Large intestine (tissue), 3 donors: ENCODE data around the gene QPCTL. TPM values are rescaled to one million over a fixed set of nuclear protein-coding genes. Genes with fewer than 3 reads are reported as not detected.

Experiments
- DNase-seq, 2 donors: peaks; one replicate each; pipeline versions ENCODE4 v3.0.0 to v3.0.0-alpha.2; 2013
- H3K27ac ChIP-seq: one replicate; pipeline ENCODE4 v1.5.1; 2013; ENCODE audit warnings: low read length
- H3K27me3 ChIP-seq: 2 replicates; pipeline ENCODE4 v1.6.1; 2013; ENCODE audit warnings: low read length; ENCODE audit not compliant: control insufficient read depth, insufficient read depth
- H3K36me3 ChIP-seq: 2 replicates; pipeline ENCODE4 v1.6.1; 2013; ENCODE audit warnings: low read length; ENCODE audit not compliant: control insufficient read depth, insufficient read depth
- H3K4me1 ChIP-seq: one replicate; pipeline ENCODE4 v1.6.1; 2013; ENCODE audit warnings: low read length; ENCODE audit not compliant: control insufficient read depth, insufficient read depth
- H3K4me3 ChIP-seq: one replicate; pipeline ENCODE4 v1.5.1; 2013; ENCODE audit warnings: low read length
- H3K9me3 ChIP-seq: one replicate; pipeline ENCODE4 v1.6.1; 2013; ENCODE audit warnings: mild to moderate bottlenecking, low read depth, low read length, moderate library complexity; ENCODE audit not compliant: control insufficient read depth
- WGBS: methylation state at CpG from one replicate; pipeline ENCODE4 v1.1.5; 2013; ENCODE audit warnings: low lambda C conversion rate; ENCODE audit not compliant: insufficient coverage; 5-methylcytosine and 5-hydroxymethylcytosine counted together
- polyA plus RNA-seq: library from polyadenylated mRNA; unstranded; fragments of 120-200 nt; gene quantifications from one replicate; pipeline ENCODE4 v1.2.1, GENCODE V29; 2013

Gene QPCTL
- polyA plus RNA-seq, 1 donor: 8.1 TPM

DNA sequence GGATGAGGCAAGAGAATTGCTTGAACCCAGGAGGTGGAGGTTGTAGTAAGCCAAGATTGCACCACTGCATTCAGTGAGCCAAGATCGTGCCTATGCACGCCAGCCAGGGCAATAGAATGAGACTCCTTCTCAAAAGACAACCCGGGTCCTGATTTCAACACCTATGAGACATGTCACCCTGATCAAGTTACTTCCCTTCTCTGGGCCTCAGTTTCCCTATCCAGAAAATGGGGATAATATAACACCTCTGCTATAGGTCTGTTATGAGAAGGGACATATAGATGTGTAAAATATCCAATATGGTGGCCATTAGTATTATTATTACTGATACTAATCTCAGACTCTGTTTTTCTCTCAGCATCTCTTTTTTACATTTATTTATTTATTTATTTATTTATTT, 37.4 kb upstream of the QPCTL start:
- WGBS: no CpG with 5 or more reads among the region's 3 CpGs
- H3K27me3 ChIP-seq: peaks cover 17% of the 10 kb centered on the region
- H3K9me3 ChIP-seq: no peaks in the 10 kb centered on the region
- no peak for DNase-seq
- no peaks in the 10 kb centered on the region for H3K4me1 ChIP-seq
- no peak overlapping the region for H3K4me3 ChIP-seq
- H3K36me3 ChIP-seq: no peaks in the 10 kb centered on the region
- H3K27ac ChIP-seq: no peak overlapping the region

DNA sequence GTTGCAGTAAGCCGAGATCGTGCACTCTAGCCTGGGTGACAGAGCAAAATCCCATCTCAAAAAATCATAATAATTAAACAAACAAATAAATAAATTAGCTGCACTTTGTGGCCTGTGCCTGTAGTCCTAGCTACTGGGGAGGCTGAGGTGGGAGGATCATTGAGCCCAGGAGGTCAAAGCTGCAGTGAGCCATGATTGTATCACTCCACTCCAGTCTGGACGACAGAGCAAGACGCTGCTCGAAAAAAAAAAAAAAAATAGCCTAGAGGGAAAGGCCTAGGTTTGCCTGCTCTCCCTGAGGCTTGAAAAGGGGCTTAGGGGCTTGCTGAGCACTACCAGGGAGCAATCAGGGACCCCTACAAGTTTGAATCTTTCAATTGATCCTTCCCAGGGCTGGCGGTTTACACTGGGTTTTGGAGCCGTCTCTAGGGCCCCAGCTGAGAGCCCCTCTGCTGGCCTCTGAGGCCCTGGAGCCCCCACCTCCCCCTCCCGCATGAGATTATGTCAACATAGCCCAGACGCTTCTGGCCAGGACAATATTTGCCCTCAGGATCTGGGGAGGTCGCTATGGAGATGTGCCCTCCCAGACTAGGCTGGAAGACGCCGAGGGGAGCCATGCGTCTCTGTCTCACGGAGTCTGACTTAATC, 34.8 kb upstream of the QPCTL start:
- Histone ChIP-seq H3K27ac (no peak overlapping the region), H3K27me3 (peaks cover 25% of the 10 kb centered on the region), H3K9me3 (no peaks in the 10 kb centered on the region), H3K4me3 (no peak overlapping the region), H3K4me1 (no peaks in the 10 kb centered on the region), H3K36me3 (no peaks in the 10 kb centered on the region)
- 20% methylated on average over 1 of the region's 14 CpGs for WGBS
- peak in 1 of 2 donors; percentile 43 for DNase-seq

DNA sequence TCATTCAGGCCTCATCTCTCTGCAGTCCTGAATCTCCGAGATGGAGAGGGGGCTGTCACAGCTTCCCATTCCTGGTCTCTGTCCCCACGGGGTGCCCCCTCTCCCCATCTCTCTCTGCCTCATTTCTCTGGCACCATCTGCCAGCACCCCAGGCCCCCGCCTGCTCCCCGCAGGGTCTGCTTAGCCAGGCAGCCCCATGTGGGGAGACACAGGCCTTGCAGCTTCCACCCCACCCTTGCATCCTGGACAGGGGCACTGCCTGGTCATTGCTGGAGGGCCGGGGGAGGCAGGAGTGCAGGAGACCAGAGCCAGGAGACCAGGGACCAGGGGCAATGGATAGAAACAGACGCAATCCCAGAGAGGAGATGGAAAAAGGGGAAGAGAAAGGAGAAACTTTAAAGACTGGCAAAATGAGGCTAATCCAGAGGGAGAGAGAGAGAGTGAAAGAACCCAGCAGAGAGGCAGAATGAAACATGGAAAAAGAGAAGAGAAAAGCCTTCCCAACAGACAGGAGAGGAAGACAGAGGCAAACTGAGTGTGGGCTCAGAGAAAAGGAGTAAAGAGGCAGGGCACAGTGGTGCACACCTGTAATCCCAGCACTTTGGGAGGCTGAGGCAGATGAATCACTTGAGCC, 33.3 kb upstream of the QPCTL start:
- WGBS: 87% methylated on average over 2 of the region's 6 CpGs
- no peaks in the 10 kb centered on the region for H3K9me3 ChIP-seq
- no peaks in the 10 kb centered on the region for H3K4me1 ChIP-seq
- H3K27me3 ChIP-seq: peaks cover 21% of the 10 kb centered on the region
- no peak overlapping the region for H3K27ac ChIP-seq
- no peaks in the 10 kb centered on the region for H3K36me3 ChIP-seq
- no peak for DNase-seq
- no peak overlapping the region for H3K4me3 ChIP-seq

DNA sequence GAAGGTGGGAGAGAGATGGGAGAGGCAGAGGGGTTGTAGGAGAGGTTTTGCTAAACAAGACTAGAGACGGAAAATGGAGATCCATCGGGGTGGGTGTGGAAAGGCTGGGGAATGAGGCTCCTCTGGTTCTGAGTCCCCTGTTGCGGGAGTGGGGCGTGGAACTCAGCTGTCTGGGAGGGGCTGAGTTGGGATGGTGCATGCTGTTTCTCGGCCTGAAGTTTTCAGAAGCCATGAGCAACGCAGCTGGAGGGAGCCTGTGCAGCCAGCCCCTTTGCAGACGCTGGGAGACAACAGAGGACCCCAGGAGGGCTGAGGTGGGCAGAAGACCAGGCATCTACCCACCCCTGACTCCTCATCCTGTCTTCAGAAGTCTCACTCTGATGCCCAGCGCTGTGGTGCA, 31.8 kb upstream of the QPCTL start:
- no peaks in the 10 kb centered on the region for H3K9me3 ChIP-seq
- no peak for DNase-seq
- no peak overlapping the region for H3K4me3 ChIP-seq
- H3K4me1 ChIP-seq: no peaks in the 10 kb centered on the region
- no CpG with 5 or more reads among the region's 8 CpGs for WGBS
- peaks cover 21% of the 10 kb centered on the region for H3K27me3 ChIP-seq
- no peaks in the 10 kb centered on the region for H3K36me3 ChIP-seq
- no peak overlapping the region for H3K27ac ChIP-seq

DNA sequence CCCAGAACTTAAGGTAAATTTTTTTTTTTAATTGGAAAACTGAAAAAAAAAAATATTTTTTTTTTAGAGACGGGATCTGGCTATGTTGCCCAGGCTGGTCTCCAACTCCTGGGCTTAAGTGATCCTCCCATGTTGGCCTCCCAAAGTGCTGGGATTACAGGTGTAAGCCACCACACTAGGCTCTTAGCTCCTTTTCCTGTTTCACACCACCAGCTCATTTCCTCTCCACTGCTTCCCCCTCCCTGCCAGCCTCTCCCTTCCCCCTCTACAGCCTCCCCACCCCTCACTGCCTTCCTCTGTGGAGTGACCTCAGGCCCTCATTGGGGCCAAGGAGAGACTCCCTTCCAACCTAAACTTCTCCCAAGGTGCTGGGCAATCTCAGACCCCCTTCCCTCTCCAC, 28.7 kb upstream of the QPCTL start:
- H3K27me3 ChIP-seq: peaks cover 36% of the 10 kb centered on the region
- DNase-seq: no peak
- no CpG with 5 or more reads among the region's 1 CpG for WGBS

DNA sequence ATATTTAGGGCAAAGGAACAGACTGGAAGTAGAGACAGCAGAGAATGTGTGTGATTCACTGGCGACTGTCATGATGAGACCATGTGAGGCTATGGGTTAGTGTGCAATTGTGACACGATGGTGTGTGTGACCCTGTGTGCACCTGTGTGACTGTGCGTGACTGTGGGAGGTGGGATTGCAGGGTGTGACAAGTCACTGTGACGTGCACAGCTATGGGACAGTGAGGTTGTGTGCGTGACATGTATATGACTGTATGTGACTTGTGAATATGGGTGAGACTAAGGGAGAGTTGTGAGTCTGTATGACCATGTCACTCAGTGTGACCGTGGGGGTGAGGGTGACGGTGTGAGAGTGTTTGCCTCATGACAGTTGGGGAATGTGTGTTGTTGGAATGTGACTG, 27.9 kb upstream of the QPCTL start:
- peaks cover 20% of the 10 kb centered on the region for H3K4me1 ChIP-seq
- no peaks in the 10 kb centered on the region for H3K9me3 ChIP-seq
- peaks cover 39% of the 10 kb centered on the region for H3K27me3 ChIP-seq
- no peak for DNase-seq
- 100% methylated on average over 1 of the region's 7 CpGs for WGBS
- H3K4me3 ChIP-seq: no peak overlapping the region
- no peak overlapping the region for H3K27ac ChIP-seq
- no peaks in the 10 kb centered on the region for H3K36me3 ChIP-seq

More for the DNA sequence above, 28.7 kb upstream of the QPCTL start:
- Histone ChIP-seq H3K27ac (no peak overlapping the region), H3K36me3 (no peaks in the 10 kb centered on the region), H3K4me1 (peaks cover 12% of the 10 kb centered on the region), H3K4me3 (no peak overlapping the region), H3K9me3 (no peaks in the 10 kb centered on the region)

DNA sequence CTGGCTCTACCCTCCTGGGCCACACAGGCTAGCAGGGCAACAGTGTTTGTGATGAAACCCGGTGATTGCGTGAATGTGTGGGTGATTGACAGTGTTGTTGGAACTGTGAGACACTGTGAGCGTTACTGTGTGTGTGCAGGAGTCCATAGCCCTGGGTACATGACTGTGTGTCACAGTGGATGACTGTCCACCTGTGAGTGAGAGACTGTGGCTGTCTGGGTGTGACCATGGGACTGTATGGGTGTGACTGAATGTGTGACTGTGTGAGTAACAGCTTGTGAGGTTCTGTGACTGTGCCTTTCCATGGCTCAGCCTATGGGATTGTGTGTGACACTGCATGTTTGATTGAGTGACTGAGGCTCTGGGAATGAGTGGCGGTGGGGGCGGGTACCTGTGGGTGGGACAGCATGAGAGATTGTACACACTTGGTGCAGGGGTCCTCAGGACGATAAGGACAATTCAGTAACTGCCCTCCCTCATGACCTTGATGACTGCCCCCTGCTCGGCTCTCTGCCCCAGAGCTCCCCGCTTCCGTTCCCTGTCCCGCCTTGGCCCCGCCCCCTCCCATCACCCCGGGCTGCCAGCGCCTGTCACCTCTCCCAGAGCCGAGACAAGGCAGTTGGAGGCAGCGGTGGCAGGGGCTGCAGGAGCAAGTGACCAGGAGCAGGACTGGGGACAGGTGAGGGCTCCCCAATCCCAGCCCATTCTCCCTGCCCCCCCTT, 24.7 kb upstream of the QPCTL start, which contains the start of gene GIPR:
Gene GIPR, plus strand, starts transcription at position 602 of the 722 bp plus-strand sequence. CDS start 1,300 bp downstream, outside the sequence.
- peak within 1 kb of the TSS; percentile 25 for H3K4me3 ChIP-seq

DNA sequence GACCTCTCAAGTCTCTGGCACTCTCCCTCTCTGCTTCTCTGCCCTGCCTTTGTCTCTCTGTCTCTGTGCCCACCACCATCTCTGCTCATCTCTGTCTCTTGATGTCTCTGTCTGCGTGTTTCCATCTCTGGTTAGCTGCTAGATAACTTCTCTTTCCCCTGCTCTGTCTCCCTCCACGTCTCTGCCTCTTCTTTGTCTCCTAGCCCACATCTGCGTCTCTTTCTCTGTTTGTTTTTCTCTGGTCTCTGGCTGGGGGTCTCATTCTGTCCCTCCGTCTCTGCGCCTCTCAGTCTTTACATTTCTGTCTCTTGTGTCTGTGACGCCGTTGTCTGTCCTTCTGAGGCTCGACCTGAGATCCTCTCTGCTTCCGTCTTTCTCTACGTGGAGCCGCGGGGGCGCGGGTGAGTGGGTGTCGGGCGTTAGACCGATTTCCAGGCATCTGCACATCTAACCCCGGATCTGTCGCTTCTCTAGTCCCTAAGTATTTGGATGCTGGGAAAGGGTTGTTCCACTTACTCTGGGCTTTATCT, 24.1 kb upstream of the QPCTL start:
- no peaks in the 10 kb centered on the region for H3K36me3 ChIP-seq
- peak in 1 of 2 donors; percentile 27 for DNase-seq
- H3K27ac ChIP-seq: no peak overlapping the region
- WGBS: 0% methylated on average over 3 of the region's 19 CpGs
- peaks cover 56% of the 10 kb centered on the region for H3K27me3 ChIP-seq
- peaks cover 5% of the 10 kb centered on the region for H3K9me3 ChIP-seq
- H3K4me1 ChIP-seq: peaks cover 30% of the 10 kb centered on the region
- H3K4me3 ChIP-seq: peak overlapping the region; percentile 25

More for the DNA sequence above, 24.7 kb upstream of the QPCTL start, which contains the start of gene GIPR:
- DNase-seq: peak in 1 of 2 donors; percentile 62
- Histone ChIP-seq H3K36me3 (no peaks in the 10 kb centered on the region), H3K9me3 (peaks cover 5% of the 10 kb centered on the region), H3K4me1 (peaks cover 30% of the 10 kb centered on the region), H3K27ac (no peak within 1 kb of the TSS), H3K27me3 (peaks cover 54% of the 10 kb centered on the region)
- WGBS: no CpG with 5 or more reads among the region's 15 CpGs

DNA sequence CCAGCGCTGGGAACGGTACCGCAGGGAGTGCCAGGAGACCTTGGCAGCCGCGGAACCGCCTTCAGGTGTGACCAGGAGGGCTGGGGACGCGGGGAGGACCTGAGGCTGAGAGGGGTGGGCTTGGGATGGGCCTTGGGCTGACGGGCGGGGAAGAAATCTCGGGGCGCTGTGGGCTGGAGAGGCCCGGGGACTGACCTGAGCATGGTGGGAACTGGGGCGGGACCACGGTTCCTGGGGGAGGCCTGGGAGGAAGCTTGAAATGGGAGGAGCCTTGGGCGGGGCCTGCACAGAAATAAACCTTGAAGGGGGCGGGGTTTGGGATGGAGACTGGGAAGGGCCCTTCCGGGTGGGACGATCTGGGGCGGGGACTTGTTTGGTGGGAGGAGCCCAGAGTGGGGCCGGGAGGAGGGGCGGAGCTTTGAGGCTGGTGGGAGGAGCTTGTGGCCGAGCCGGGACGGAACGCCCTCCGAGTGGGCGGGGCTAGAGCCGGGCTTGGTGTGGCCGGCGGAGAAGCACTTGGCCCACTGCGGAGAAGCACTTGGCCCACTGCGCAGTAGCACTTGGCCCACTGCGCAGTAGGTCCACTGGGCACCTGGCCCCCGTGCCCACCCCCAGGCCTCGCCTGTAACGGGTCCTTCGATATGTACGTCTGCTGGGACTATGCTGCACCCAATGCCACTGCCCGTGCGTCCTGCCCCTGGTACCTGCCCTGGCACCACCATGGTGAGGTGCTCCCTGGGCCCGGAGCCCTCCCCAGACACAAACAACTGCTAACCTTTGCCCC, 21.6 kb upstream of the QPCTL start:
- Histone ChIP-seq H3K27ac (no peak overlapping the region), H3K9me3 (peaks cover 5% of the 10 kb centered on the region), H3K36me3 (no peaks in the 10 kb centered on the region), H3K27me3 (peaks cover 67% of the 10 kb centered on the region), H3K4me3 (peak overlapping the region; percentile 33), H3K4me1 (peaks cover 30% of the 10 kb centered on the region)
- WGBS: no CpG with 5 or more reads among the region's 42 CpGs
- DNase-seq: peak; percentile 55 to 75

DNA sequence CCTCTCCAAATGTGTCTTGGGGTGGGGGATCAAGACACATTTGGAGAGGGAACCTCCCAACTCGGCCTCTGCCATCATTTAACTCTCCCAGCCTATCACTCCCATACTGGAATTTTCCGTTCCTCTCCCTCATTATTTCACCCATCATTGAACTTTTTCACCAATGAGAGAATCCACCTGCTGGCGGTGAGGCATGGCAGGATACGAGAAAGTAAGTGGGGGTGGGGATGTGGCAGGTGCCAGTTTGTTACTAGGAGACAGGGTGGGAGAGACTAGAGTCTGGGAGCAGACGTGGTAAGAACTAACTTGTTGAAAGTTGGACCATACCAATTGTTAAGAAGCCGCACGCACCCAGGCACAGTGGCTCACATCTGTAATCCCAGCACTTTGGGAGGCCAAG, 17.5 kb upstream of the QPCTL start:
- Histone ChIP-seq H3K9me3 (peaks cover 5% of the 10 kb centered on the region), H3K27ac (no peak overlapping the region), H3K36me3 (no peaks in the 10 kb centered on the region), H3K27me3 (peaks cover 58% of the 10 kb centered on the region), H3K4me1 (peaks cover 23% of the 10 kb centered on the region), H3K4me3 (no peak overlapping the region)
- 60% methylated on average over 1 of the region's 7 CpGs for WGBS
- no peak for DNase-seq
